Measurements from ENCODE around the gene TMEM203.

TMEM203 gene

GRCh38 chr9:137193771-137194170 is 11.7 kb downstream of the TMEM203 start:
- no peak for DNase-seq (ENCODE audit: low read depth)

DNA sequence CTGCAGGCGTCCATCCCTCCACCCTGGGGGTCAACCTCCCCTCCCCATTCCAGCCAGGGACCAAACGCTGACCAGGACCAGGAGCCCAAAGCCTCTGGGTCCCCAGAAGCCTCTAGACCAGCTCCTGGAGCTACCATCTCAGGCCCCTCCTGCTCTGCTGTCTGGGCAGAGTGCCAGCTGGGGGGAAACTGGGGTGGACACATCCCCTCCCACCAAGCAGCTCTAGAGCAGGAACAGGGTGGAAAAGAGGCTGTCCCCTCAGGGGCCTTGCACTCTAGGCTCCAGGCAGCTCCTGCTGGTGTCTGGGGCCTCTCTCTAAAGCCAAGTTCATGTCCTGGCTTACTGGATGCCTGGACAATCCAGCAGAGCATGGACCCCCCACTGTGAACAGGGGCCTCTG is 12.6 kb downstream of the TMEM203 start:
- no peak for DNase-seq (ENCODE audit: low read depth)

GRCh38 chr9:137192448-137192780 is 13.0 kb downstream of the TMEM203 start:
- DNase-seq (ENCODE audit: low read depth), result no peak

- DNase-seq (ENCODE audit: low read depth), result no peak
Observed at GRCh38 chr9:137191691-137192447, 13.6 kb downstream of the TMEM203 start.

- no peak for DNase-seq (ENCODE audit: low read depth)
Observed at GRCh38 chr9:137191245-137191644, 14.2 kb downstream of the TMEM203 start.

DNA sequence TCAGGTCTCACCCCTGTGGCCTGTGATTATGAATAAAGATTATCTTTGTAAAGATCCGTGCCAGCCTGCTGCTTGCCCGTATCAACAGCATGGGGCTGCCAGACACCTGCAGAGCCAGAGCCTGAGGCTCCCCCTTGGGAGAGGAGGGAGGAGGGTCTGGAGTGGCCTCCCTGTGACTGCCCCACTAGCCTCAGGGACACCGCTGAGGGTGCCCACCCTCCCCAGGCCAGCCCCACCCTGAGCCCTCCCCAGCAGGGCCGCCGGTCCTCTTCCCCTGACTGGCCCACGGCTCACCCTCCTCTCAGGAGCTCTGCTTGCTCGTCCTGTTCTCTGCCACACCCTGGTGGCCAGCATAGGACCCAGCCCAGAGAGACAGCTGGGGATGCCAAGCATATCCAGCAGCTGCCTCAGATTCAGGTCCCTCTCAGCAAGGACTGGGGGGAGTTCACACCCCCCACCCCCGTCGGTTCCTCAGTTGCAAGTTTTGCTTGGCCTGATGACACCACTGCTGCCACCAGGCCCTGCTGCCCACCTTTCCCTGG is 15.1 kb downstream of the TMEM203 start:
- DNase-seq (ENCODE audit: low read depth), result no peak

- no peak for DNase-seq (ENCODE audit: low read depth)
Observed at GRCh38 chr9:137189297-137190295, 15.9 kb downstream of the TMEM203 start.

GRCh38 chr9:137188490-137189296 is 16.8 kb downstream of the TMEM203 start, which contains the start of the genes ANAPC2 and SSNA1:
Gene ANAPC2 (minus strand): TSS chr9:137188560. CDS start chr9:137188532, 28 bp downstream.
Gene SSNA1 (plus strand): TSS chr9:137188676. CDS start chr9:137188727, 51 bp downstream.
- DNase-seq (ENCODE audit: low read depth), result peak; percentile 90

GRCh38 chr9:137188086-137188489 is 17.4 kb downstream of the TMEM203 start:
- no peak for DNase-seq (ENCODE audit: low read depth)

- no peak for DNase-seq (ENCODE audit: low read depth)
Observed at GRCh38 chr9:137187386-137187785, 18.1 kb downstream of the TMEM203 start.

- no peak for DNase-seq (ENCODE audit: low read depth)
Observed at GRCh38 chr9:137186385-137186784, 19.1 kb downstream of the TMEM203 start.

DNA sequence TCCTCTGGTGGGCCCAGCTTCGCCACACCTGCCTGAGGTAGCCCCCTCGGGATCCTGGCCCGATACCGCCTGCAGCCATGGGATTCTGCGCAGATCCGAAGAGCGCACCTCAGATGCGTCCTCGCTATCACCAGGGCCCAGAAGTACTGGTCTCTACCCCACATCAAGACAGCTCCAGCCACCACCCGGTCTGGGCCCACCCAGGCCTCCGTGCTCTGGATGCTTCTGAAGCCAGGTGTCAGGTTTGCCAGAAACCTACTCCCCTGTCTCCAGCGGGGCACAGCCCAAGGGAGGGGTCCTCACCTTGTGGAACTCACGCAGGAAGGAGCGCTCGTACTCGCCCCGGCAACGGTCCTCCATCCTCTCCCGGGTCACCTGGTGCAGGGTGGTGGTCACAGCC is 19.5 kb downstream of the TMEM203 start:
- no peak for DNase-seq (ENCODE audit: low read depth)

- no peak for DNase-seq (ENCODE audit: low read depth)
Observed at GRCh38 chr9:137184881-137185660, 20.4 kb downstream of the TMEM203 start.

GRCh38 chr9:137183980-137184595 is 21.4 kb downstream of the TMEM203 start:
- DNase-seq (ENCODE audit: low read depth), result no peak

DNA sequence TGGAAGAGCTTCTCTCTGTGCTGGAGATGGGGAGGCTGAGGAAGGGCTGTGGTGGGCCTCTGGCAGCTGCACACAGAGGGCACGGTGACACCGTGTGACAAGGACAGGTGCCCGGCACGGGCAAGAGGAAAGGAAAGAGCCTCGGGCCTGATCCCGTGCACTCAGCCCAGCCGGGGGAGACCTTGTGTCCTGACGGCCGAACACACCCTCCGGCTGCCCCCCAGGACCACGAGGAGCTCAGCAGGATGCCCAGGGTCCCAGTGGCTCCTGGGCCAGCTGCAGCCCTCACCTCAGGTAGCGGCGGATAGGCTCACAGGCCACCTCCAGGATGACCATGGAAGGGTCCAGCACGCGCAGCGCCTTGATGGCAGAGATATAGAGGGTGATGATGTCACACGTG is 22.6 kb downstream of the TMEM203 start:
- no peak for DNase-seq (ENCODE audit: low read depth)

DNA sequence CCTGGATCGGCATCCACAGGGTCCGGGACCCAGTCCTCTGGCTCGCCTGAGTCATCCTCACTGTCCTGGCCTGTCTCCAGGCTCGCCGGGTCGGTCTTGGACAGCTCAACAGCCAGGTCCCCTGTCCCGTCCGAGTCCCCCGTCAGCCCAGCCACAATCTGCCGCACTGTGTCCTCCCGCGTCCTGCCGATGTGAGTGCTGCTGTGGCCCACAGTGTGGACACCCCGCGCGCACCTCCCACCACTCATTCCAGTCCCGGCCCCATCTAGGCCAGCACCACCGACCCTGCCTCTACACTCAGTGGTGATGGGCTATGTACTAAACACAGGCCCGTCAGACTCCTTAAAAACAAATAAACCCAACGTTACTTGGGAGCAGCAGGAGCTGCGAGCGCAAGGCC is 23.8 kb downstream of the TMEM203 start:
- no peak for DNase-seq (ENCODE audit: low read depth)

DNA sequence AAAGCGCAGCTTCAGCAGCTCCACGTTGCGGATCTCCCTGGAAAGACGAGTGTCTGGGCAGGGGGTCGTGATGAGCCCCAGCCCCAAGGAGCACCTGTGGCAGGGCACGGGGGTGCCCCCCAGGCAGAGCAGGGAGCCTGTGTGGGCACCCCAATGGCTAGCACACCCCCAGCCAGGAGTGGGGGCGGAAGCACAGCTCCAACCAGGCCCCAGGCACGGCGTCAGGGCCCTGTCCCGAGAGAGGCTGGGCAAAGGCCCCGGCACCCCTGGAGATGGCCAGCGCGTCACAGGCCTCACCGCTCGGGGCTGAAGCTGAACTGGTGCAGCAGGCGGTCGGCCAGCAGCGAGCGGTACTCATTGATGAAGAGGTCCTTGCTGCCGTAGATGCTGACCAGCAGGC is 25.0 kb downstream of the TMEM203 start:
- DNase-seq (ENCODE audit: low read depth), result no peak

GRCh38 chr9:137179761-137180160 is 25.7 kb downstream of the TMEM203 start:
- no peak for DNase-seq (ENCODE audit: low read depth)

GRCh38 chr9:137178939-137179630 is 26.4 kb downstream of the TMEM203 start:
- no peak for DNase-seq (ENCODE audit: low read depth)
